ENCODE data around the gene ADAMTSL2. TPM values are rescaled to one million over a fixed set of nuclear protein-coding genes. Genes with fewer than 3 reads are reported as not detected.

ADAMTSL2 gene
- total RNA-seq, 2 donors from 2014 or later = 0.24 to 0.74 TPM

GRCh38 chr9:133535306-133535877 lies 888 bp downstream of the ADAMTSL2 start:
- no peak overlapping the region for H3K4me3 ChIP-seq
- no peak overlapping the region for H3K27ac ChIP-seq
- H3K27me3 ChIP-seq = peaks cover 19% of the 10 kb centered on the region
- H3K9me3 ChIP-seq = no peaks in the 10 kb centered on the region
- no peak overlapping the region for H3K9ac ChIP-seq (ENCODE audit: low read depth in 2 of 2, low read length in 2 of 2)
- intact Hi-C loops (cut with DNase I) = no loop called here
- no peak for DNase-seq
- TF ChIP-seq CTCF (IDR thresholded peaks at IDR 0.05) = no peak
- H3K4me1 ChIP-seq = peaks cover 12% of the 10 kb centered on the region
- H3K36me3 ChIP-seq = no peaks in the 10 kb centered on the region

GRCh38 chr9:133536080-133536479 lies 1.6 kb downstream of the ADAMTSL2 start:
- intact Hi-C loops (cut with DNase I) = no loop called here
- no peak overlapping the region for H3K27ac ChIP-seq
- no peak for TF ChIP-seq CTCF (IDR thresholded peaks at IDR 0.05)
- no peak overlapping the region for H3K9ac ChIP-seq (ENCODE audit: low read depth in 2 of 2, low read length in 2 of 2)
- no peak overlapping the region for H3K4me3 ChIP-seq
- H3K36me3 ChIP-seq = no peaks in the 10 kb centered on the region
- no peaks in the 10 kb centered on the region for H3K9me3 ChIP-seq
- H3K27me3 ChIP-seq = peaks cover 19% of the 10 kb centered on the region
- H3K4me1 ChIP-seq = peaks cover 12% of the 10 kb centered on the region
- no peak for DNase-seq

GRCh38 chr9:133536536-133536935 lies 2.0 kb downstream of the ADAMTSL2 start:
- no peak for DNase-seq
- no peaks in the 10 kb centered on the region for H3K36me3 ChIP-seq
- TF ChIP-seq CTCF (IDR thresholded peaks at IDR 0.05) = no peak
- no peak overlapping the region for H3K4me3 ChIP-seq
- no peaks in the 10 kb centered on the region for H3K9me3 ChIP-seq
- intact Hi-C loops (cut with DNase I) = no loop called here
- H3K27me3 ChIP-seq = peaks cover 19% of the 10 kb centered on the region
- H3K9ac ChIP-seq (ENCODE audit: low read depth in 2 of 2, low read length in 2 of 2) = no peak overlapping the region
- no peak overlapping the region for H3K27ac ChIP-seq
- peaks cover 12% of the 10 kb centered on the region for H3K4me1 ChIP-seq

- no peak for DNase-seq
- Histone ChIP-seq H3K9me3 (no peaks in the 10 kb centered on the region), H3K9ac (ENCODE audit: low read depth in 2 of 2, low read length in 2 of 2) (no peak overlapping the region), H3K4me3 (no peak overlapping the region), H3K4me1 (peaks cover 12% of the 10 kb centered on the region), H3K36me3 (no peaks in the 10 kb centered on the region), H3K27me3 (peaks cover 19% of the 10 kb centered on the region), H3K27ac (no peak overlapping the region)
- intact Hi-C loops (cut with DNase I) = no loop called here
- no peak for TF ChIP-seq CTCF (IDR thresholded peaks at IDR 0.05)
These were observed 2.8 kb downstream of the ADAMTSL2 start for GRCh38 chr9:133537257-133537656.

- DNase-seq = no peak
- intact Hi-C loops (cut with DNase I) = no loop called here
- no peak overlapping the region for H3K27ac ChIP-seq
These were observed 3.7 kb downstream of the ADAMTSL2 start for GRCh38 chr9:133538176-133538575.

More at GRCh38 chr9:133538176-133538575, 3.7 kb downstream of the ADAMTSL2 start:
- no peak overlapping the region for H3K9ac ChIP-seq (ENCODE audit: low read depth in 2 of 2, low read length in 2 of 2)
- H3K27me3 ChIP-seq = peaks cover 19% of the 10 kb centered on the region
- no peak overlapping the region for H3K4me3 ChIP-seq
- no peaks in the 10 kb centered on the region for H3K9me3 ChIP-seq
- H3K4me1 ChIP-seq = peaks cover 12% of the 10 kb centered on the region
- no peaks in the 10 kb centered on the region for H3K36me3 ChIP-seq
- TF ChIP-seq CTCF (IDR thresholded peaks at IDR 0.05) = no peak
